Mammary epithelial cell (primary cell): ENCODE data around the gene SLC44A1.

Experiments used
- EZH2 ChIP-seq: IDR thresholded peaks from 2 replicates; pipeline ENCODE4 v1.6.1; 2012; ENCODE audit warnings: low read length, inconsistent platforms, borderline replicate concordance
- TF ChIP-seq, protein P1 (sequence below), 2 donors: IDR thresholded peaks in 1 of 2; conservative IDR thresholded peaks in 1 of 2; 2 replicates each; pipeline ENCODE4 v1.5.1; 2011 to 2012; ENCODE audit warnings: inconsistent platforms in 2 of 2, low read length in 2 of 2, mild to moderate bottlenecking in 2 of 2, control low read depth in 1 of 2, low read depth in 1 of 2; ENCODE audit not compliant: insufficient read depth in 1 of 2; ENCODE audit errors: extremely low read depth in 1 of 2

DNA sequence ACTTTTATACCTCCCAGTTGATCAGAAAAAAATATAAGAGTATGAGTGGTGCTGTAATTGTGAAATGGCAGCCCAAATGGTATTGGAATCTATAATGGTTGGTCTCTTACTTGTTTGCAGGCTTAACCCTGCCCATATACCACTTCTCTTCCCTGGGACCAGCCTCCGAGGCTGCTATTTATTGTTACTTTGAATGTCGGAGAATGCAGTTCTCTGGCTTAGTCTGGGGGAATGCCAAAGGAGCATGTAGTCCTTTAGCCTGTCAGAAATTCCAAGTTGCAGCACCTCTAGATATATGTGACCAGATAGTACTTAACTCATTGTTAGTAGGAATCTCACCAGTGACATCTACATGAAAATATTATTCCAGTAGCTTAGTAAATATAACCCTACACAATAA lies 47.5 kb downstream of the SLC44A1 start:
- TF ChIP-seq, protein P1, sequence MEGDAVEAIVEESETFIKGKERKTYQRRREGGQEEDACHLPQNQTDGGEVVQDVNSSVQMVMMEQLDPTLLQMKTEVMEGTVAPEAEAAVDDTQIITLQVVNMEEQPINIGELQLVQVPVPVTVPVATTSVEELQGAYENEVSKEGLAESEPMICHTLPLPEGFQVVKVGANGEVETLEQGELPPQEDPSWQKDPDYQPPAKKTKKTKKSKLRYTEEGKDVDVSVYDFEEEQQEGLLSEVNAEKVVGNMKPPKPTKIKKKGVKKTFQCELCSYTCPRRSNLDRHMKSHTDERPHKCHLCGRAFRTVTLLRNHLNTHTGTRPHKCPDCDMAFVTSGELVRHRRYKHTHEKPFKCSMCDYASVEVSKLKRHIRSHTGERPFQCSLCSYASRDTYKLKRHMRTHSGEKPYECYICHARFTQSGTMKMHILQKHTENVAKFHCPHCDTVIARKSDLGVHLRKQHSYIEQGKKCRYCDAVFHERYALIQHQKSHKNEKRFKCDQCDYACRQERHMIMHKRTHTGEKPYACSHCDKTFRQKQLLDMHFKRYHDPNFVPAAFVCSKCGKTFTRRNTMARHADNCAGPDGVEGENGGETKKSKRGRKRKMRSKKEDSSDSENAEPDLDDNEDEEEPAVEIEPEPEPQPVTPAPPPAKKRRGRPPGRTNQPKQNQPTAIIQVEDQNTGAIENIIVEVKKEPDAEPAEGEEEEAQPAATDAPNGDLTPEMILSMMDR (conservative IDR thresholded peaks at IDR 0.05 in 1 of 2, IDR thresholded peaks at IDR 0.05 in 1 of 2; ENCODE audit: extremely low read depth in 1 of 2, insufficient read depth in 1 of 2, low read depth in 1 of 2, low read length in 2 of 2): no peak
- no peak for TF ChIP-seq EZH2
